Activated CD8-positive, alpha-beta T cell treated with anti-CD3 and anti-CD28 coated beads for 36 hours (primary cell): ENCODE data around the gene CYP27C1. TPM values are rescaled to one million over a fixed set of nuclear protein-coding genes. Genes with fewer than 3 reads are reported as not detected.
"Not testable (repeated sequence)": the region's sequence is repeated elsewhere in the genome, so short reads cannot be mapped to it uniquely, and the experiment has no call there.

Experiments used
- ATAC-seq: fragments of 200-7000 bp; cut with Tn5 transposase; one replicate; pipeline ENCODE4 v1.10.0; 2021; ENCODE audit warnings: mild to moderate bottlenecking, moderate library complexity
- CTCF ChIA-PET: fragments of 350-600 bp; sonication (Branson Sonifier 250); formaldehyde crosslinking; loops from one replicate; lab custom pipeline; 2021; ENCODE audit warnings: antibody characterized with exemption; lab: Charles Lee
- POLR2A ChIA-PET: fragments of 350-600 bp; sonication (Branson Sonifier 250); formaldehyde crosslinking; loops from one replicate; lab custom pipeline; 2021; ENCODE audit warnings: antibody characterized with exemption; lab: Charles Lee
- DNase-seq: peaks from one replicate; pipeline ENCODE4 v3.0.0-alpha.2; 2020
- H3K27ac Mint-ChIP-seq: one replicate; pipeline ENCODE4 v1.8.0; 2021; ENCODE audit warnings: mild to moderate bottlenecking, mixed read lengths
- H3K27me3 Mint-ChIP-seq: one replicate; pipeline ENCODE4 v1.8.0; 2021; ENCODE audit warnings: mixed read lengths
- H3K36me3 Mint-ChIP-seq: one replicate; pipeline ENCODE4 v1.8.0; 2021; ENCODE audit warnings: low read depth, mixed read lengths
- H3K4me1 Mint-ChIP-seq: one replicate; pipeline ENCODE4 v1.8.0; 2021; ENCODE audit warnings: low read depth, mixed read lengths
- H3K4me3 Mint-ChIP-seq: one replicate; pipeline ENCODE4 v1.8.0; 2021; ENCODE audit warnings: mild to moderate bottlenecking, moderate library complexity, mixed read lengths
- H3K9me3 Mint-ChIP-seq: one replicate; pipeline ENCODE4 v1.8.0; 2021; ENCODE audit warnings: mixed read lengths
- intact Hi-C: fragments of 100-400 bp; cut with micrococcal nuclease; formaldehyde crosslinking; loops from one replicate; pipeline ENCODE4 v1.10.0; 2022
- total RNA-seq, 2 experiments: library from RNA; stranded (reverse); gene quantifications; one replicate each; pipeline ENCODE4 v1.2.3, GENCODE V29; 2021
- TF ChIP-seq, protein P1 (sequence below): fragments of 200-600 bp; IDR thresholded peaks from one replicate; pipeline ENCODE4 v1.8.0; 2022; ENCODE audit warnings: antibody characterized with exemption, mild to moderate bottlenecking

The CYP27C1 gene
- total RNA-seq, 2 experiments from 2014 or later: not detected

DNA sequence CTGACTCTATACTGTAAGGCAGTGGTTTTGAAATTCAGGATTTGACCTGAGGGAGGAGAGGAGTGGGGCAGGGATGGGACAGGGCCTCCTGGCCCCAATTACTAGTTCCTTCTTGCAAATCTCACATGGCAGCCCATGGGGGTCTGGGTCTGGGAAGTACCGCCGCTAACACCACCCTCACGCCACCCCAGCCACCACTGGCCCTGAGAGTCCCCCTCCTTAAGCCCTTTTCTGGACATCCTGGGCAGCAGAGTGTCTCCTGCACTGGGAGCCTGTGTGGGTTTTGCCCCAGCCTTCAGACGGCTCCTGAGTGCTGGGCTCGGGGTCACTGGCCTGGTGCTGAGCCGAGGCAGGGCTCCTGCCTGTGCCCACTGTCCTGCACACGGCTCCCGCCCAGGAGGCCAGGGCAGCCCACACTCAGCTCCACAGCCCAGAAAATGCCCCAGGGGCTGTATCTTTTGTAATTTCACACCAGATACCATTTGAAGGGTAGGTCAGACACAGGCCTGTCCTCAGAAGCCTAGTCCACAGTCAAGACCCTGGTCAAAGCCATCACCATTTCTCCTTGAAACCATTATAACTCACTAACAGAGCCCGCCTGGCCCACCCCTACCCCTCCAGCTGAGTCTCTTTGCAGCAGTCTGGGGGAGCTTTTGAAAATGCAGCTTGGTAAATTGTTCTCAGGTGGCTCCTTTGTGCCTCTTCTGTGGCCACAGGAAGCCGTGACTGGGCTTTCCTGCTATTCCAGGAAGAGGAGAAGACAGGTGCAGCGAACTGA lies 55.1 kb downstream of the CYP27C1 start:
- Mint-ChIP-seq H3K36me3 (no peaks in the 10 kb centered on the region), H3K4me1 (no peaks in the 10 kb centered on the region), H3K4me3 (no peak overlapping the region), H3K9me3 (no peaks in the 10 kb centered on the region), H3K27me3 (no peaks in the 10 kb centered on the region), H3K27ac (no peak overlapping the region)
- CTCF ChIA-PET: no interaction called here
- POLR2A ChIA-PET: no interaction called here
- intact Hi-C loops: no loop called here
- TF ChIP-seq, protein P1, sequence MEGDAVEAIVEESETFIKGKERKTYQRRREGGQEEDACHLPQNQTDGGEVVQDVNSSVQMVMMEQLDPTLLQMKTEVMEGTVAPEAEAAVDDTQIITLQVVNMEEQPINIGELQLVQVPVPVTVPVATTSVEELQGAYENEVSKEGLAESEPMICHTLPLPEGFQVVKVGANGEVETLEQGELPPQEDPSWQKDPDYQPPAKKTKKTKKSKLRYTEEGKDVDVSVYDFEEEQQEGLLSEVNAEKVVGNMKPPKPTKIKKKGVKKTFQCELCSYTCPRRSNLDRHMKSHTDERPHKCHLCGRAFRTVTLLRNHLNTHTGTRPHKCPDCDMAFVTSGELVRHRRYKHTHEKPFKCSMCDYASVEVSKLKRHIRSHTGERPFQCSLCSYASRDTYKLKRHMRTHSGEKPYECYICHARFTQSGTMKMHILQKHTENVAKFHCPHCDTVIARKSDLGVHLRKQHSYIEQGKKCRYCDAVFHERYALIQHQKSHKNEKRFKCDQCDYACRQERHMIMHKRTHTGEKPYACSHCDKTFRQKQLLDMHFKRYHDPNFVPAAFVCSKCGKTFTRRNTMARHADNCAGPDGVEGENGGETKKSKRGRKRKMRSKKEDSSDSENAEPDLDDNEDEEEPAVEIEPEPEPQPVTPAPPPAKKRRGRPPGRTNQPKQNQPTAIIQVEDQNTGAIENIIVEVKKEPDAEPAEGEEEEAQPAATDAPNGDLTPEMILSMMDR: no peak
- DNase-seq (no peak), ATAC-seq (no peak)

- POLR2A ChIA-PET: no interaction called here
These were observed 56.2 kb downstream of the CYP27C1 start for GRCh38 chr2:127163921-127164320.

GRCh38 chr2:127163090-127163406 lies 57.1 kb downstream of the CYP27C1 start:
- H3K4me3 Mint-ChIP-seq, H3K4me1 Mint-ChIP-seq, POLR2A ChIA-PET, H3K9me3 Mint-ChIP-seq, intact Hi-C loops, ATAC-seq, CTCF ChIA-PET, DNase-seq, H3K27me3 Mint-ChIP-seq, H3K36me3 Mint-ChIP-seq, H3K27ac Mint-ChIP-seq: not testable (repeated sequence)

More at GRCh38 chr2:127163921-127164320, 56.2 kb downstream of the CYP27C1 start:
- Mint-ChIP-seq H3K4me1 (no peaks in the 10 kb centered on the region), H3K4me3 (no peak overlapping the region), H3K27ac (no peak overlapping the region), H3K27me3 (no peaks in the 10 kb centered on the region), H3K9me3 (no peaks in the 10 kb centered on the region), H3K36me3 (no peaks in the 10 kb centered on the region)
- no peak for ATAC-seq
- intact Hi-C loops: no loop called here
- TF ChIP-seq, protein P1: no peak
- CTCF ChIA-PET: no interaction called here
- no peak for DNase-seq

- ChIA-PET POLR2A (interaction anchor here (0.6 kb wide), 1 partner anchor 22 kb away, joined by 3 read pairs; no protein-coding TSS in a partner anchor), CTCF (interaction anchor here (1.0 kb wide), 1 partner anchor 35 kb away, joined by 3 read pairs; no protein-coding TSS in a partner anchor)
- TF ChIP-seq, protein P1: no peak
- H3K9me3 Mint-ChIP-seq: no peaks in the 10 kb centered on the region
- H3K27ac Mint-ChIP-seq: no peak overlapping the region
- intact Hi-C loops: no loop called here
- DNase-seq: no peak
- ATAC-seq: no peak
- H3K36me3 Mint-ChIP-seq: no peaks in the 10 kb centered on the region
- H3K4me1 Mint-ChIP-seq: no peaks in the 10 kb centered on the region
- no peaks in the 10 kb centered on the region for H3K27me3 Mint-ChIP-seq
- H3K4me3 Mint-ChIP-seq: no peak overlapping the region
These were observed 57.6 kb downstream of the CYP27C1 start for GRCh38 chr2:127162261-127163089.

- POLR2A ChIA-PET: no interaction called here
- intact Hi-C loops: no loop called here
- TF ChIP-seq, protein P1: no peak
- no peaks in the 10 kb centered on the region for H3K4me1 Mint-ChIP-seq
- no peaks in the 10 kb centered on the region for H3K36me3 Mint-ChIP-seq
- H3K4me3 Mint-ChIP-seq: no peak overlapping the region
- H3K9me3 Mint-ChIP-seq: no peaks in the 10 kb centered on the region
- H3K27ac Mint-ChIP-seq: no peak overlapping the region
- no peaks in the 10 kb centered on the region for H3K27me3 Mint-ChIP-seq
- DNase-seq: no peak
- no peak for ATAC-seq
- CTCF ChIA-PET: interaction anchor here (1.0 to 1.2 kb wide), 3 partner anchors 13 to 94 kb away, joined by 3 to 4 read pairs (median 3); no protein-coding TSS in a partner anchor
These were observed 58.6 kb downstream of the CYP27C1 start for GRCh38 chr2:127161176-127162136.
